Astrocyte of the cerebellum (primary cell): ENCODE measurements around the gene GXYLT2.

Experiments
- DNase-seq: peaks from one replicate; pipeline ENCODE4 v3.0.0-alpha.2; 2011; ENCODE audit warnings: low read depth
- H3K4me3 ChIP-seq: 2 replicates; pipeline ENCODE4 v1.5.1; 2011; ENCODE audit warnings: mild to moderate bottlenecking, low read depth, low read length, moderate library complexity
- in situ Hi-C: cut with HindIII; loops from 2 replicates; pipeline ENCODE4 v1.10.0; 2017; ENCODE audit warnings: low sequenced_read_pairs
- TF ChIP-seq, protein P1 (sequence below): IDR thresholded peaks from 2 replicates; pipeline ENCODE4 v1.5.1; 2012; ENCODE audit warnings: low read length, low read depth, moderate library complexity, mild to moderate bottlenecking; ENCODE audit errors: missing control alignments

The GXYLT2 gene

DNA sequence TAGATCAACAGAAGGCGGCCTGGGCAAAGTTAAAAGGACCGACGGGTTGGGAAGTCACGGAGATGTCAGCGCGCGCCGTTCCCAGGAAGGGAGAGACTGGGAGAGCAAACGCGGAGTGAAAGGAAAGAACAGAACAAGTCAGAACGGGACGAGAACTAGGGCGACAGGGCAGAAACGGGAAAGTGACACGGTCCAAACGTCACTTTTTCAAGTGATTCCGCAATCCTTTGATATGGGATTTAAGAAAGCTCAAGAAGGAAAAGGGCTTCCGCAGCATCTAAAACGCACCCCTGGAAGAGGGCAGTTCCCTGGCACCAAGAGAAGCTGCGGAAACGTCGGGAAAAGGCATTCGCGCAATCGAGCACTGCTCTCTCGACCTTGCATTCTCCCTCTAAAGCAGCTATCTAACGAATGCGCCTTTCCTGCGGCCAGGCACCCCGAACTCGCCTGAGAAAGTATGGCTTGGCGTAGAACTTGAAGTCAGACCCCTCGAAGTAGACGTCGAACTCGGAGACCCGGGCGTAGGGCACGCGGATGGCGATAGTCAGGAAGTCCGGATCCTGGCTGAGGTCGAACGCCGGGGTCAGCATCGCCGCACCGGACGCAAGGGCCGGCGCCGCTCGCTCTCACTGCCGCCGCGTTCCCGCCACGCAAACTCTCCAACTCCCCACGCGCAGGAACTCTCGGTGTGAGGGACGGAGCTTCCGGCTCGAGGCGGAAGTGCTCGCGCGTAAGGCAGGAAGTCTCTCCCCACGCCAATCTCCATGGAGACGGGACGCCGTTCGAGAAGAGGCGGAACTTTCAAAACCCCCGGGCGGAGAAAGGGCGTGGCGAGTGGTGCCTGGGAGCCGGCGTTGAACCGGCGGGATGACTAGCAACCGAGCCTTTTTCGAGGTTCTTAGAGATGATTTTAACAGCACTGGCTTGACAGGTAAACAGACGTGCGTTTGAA is 39.8 kb upstream of the GXYLT2 start, which contains the start of gene SHQ1:
Gene SHQ1 (minus strand): TSS at position 695 of the 952 bp plus-strand sequence. CDS start 105 bp downstream, at position 590.
- in situ Hi-C loops: loop anchor here (25.0 kb wide), 1 partner anchor 1111 kb away; the partner anchor contains the start of gene EIF4E3
- peak within 1 kb of the TSS; percentile 94 for H3K4me3 ChIP-seq
- DNase-seq: peak; percentile 87
- TF ChIP-seq, protein P1, sequence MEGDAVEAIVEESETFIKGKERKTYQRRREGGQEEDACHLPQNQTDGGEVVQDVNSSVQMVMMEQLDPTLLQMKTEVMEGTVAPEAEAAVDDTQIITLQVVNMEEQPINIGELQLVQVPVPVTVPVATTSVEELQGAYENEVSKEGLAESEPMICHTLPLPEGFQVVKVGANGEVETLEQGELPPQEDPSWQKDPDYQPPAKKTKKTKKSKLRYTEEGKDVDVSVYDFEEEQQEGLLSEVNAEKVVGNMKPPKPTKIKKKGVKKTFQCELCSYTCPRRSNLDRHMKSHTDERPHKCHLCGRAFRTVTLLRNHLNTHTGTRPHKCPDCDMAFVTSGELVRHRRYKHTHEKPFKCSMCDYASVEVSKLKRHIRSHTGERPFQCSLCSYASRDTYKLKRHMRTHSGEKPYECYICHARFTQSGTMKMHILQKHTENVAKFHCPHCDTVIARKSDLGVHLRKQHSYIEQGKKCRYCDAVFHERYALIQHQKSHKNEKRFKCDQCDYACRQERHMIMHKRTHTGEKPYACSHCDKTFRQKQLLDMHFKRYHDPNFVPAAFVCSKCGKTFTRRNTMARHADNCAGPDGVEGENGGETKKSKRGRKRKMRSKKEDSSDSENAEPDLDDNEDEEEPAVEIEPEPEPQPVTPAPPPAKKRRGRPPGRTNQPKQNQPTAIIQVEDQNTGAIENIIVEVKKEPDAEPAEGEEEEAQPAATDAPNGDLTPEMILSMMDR: no peak

DNA sequence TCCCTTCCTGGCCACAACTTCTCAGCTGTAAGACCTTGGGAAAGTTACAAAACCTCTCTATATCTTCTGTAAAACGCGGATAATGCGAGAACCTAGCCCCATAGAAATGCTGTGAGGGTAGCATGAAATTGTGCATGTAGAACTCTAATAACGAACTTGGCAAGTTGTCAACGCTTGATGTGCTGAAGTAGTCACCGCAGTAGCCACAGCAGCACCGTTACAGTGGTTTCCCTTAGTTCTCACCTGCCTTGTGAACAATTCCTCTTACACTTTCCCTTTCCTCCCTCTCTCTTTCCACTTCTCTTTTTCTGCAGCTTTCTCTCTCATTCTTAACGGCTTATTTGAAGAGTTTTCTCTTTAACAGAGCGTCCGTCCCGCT is 39.2 kb upstream of the GXYLT2 start:
- H3K4me3 ChIP-seq: peak overlapping the region; percentile 94
- TF ChIP-seq, protein P1: no peak
- DNase-seq: no peak
- in situ Hi-C loops: loop anchor here (25.0 kb wide), 1 partner anchor 1111 kb away; the partner anchor contains the start of gene EIF4E3

DNA sequence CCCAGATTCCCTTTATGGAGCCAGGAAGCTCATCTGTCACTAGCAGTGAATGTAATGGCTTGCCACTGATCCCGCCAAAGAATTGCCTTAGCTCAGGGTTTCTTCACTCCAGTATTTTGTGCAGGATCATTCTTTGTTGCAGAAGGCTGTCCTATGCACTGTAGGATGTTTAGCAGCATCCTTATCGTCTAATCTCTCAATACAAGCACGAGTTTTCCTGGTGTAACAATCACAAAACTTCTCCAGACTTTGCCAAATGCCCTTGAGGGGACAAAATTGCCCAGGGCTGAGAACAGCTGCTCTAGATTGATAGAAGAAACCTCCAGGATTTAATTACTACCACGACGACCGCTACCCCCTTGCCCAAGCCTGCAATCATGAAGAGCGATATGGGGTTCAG is 32.8 kb upstream of the GXYLT2 start:
- no peak for DNase-seq
- in situ Hi-C loops: no loop called here
- TF ChIP-seq, protein P1: no peak

DNA sequence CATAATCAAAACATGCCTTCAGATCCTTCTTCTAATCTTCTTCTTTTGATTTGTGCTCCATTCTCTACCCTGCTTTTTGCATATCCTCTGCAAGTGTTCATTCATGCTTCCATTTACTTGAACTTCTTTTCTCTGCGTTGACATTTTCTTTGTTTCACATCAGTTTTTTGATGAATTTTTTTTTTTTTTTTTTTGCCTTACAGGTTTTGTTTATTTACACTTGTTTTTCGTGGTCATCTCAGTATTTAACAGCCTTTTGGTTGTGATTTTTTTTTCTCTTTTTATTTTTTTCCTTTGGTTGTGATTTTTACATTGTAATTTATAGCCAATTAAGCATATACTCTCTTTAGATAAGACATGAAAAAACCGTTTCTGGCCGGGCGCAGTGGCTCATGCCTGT is 27.8 kb upstream of the GXYLT2 start:
- in situ Hi-C loops: no loop called here

More for the DNA sequence above, 32.8 kb upstream of the GXYLT2 start:
- no peak overlapping the region for H3K4me3 ChIP-seq

DNA sequence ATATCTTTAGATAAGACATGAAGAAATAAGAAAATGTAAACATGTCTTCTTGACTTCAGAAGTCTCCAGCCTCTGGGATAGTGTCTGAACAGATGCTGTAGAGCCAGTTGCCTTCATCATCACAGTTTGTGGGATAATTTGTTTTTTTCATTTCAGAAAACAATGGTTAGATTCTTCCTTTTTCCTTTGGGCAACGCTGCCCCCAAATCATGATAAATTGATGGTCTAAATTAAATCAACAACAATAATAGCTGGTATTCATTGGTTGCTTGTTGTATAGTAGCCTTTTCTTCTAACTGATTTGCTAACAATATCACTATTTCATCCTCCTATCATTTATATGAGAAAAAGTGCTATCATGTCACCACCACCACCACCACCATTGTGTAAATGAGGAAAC is 27.0 kb upstream of the GXYLT2 start:
- no peak overlapping the region for H3K4me3 ChIP-seq
- DNase-seq: no peak
- in situ Hi-C loops: no loop called here
- TF ChIP-seq, protein P1: no peak

More for the DNA sequence above, 27.8 kb upstream of the GXYLT2 start:
- TF ChIP-seq, protein P1: no peak
- DNase-seq: no peak
- H3K4me3 ChIP-seq: no peak overlapping the region

DNA sequence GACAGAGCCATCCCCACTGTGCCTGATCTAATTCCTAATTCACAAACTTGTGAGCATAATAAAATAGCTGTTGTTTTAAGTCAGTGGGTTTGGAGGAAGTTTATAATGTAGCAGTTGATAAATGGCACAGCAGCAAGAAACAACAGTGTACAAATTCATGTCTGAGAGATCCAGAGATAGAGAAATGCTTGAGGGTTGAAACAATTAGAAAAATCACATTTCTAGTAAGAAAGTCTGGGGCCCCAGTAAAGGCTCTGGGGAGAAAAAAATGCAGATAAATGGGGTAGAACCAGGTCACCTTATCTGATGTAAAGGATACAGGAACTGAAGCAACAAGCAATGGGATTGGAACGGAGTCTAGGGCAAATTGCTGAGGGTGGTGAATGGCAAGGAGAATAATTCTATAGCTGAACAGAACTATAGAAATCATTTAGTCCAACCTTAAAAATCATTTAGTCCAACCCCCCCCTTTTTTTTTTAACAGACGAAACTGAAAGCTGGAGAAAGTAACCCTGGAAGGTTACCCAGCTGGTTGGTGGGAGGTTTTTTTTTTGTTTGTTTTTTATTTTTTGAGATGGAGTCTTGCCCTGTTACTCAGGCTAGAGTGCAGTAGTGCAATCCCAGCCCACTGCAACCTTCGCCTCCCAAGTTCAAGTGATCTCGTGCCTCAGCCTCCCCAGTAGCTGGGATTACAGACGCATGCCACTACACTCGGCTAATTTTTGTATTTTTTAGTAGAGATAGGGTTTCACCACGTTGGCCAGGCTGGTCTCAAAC is 25.3 kb upstream of the GXYLT2 start:
- no peak for DNase-seq
- TF ChIP-seq, protein P1: no peak
- in situ Hi-C loops: no loop called here
- no peak overlapping the region for H3K4me3 ChIP-seq
